Keratinocyte (primary cell): ENCODE data around the gene SLC9A3. TPM values are rescaled to one million over a fixed set of nuclear protein-coding genes. Genes with fewer than 3 reads are reported as not detected.

Experiments
- DNase-seq: peaks from one replicate; pipeline ENCODE4 v3.0.0-alpha.2; 2011; ENCODE audit warnings: low read depth, missing footprints, low spot score
- FAIRE-seq: peaks from 2 replicates; lab custom pipeline; 2011; peaks lifted over from hg19 to GRCh38; lab: Jason Lieb, UNC
- H2AFZ ChIP-seq: 2 replicates; pipeline ENCODE4 v1.6.0; 2012; ENCODE audit warnings: low read length, control low read depth, inconsistent platforms; ENCODE audit not compliant: control insufficient read depth
- H3K27ac ChIP-seq: 2 replicates; pipeline ENCODE4 v1.5.1; 2011; ENCODE audit warnings: low read length; ENCODE audit not compliant: control insufficient read depth, insufficient read depth
- H3K27me3 ChIP-seq: 3 replicates; pipeline ENCODE4 v1.6.0; 2011; ENCODE audit warnings: low read length; ENCODE audit not compliant: control insufficient read depth, insufficient read depth; ENCODE audit errors: extremely low read depth
- H3K36me3 ChIP-seq, 2 experiments: 2 replicates in 1 of 2; 3 replicates in 1 of 2; pipeline ENCODE4 v1.5.1; 2011; ENCODE audit warnings: low read length in 2 of 2, mild to moderate bottlenecking in 1 of 2; ENCODE audit not compliant: control insufficient read depth in 2 of 2, insufficient read depth in 2 of 2; ENCODE audit errors: extremely low read depth in 1 of 2
- H3K4me1 ChIP-seq: 3 replicates; pipeline ENCODE4 v1.5.1; 2011; ENCODE audit warnings: low read length; ENCODE audit not compliant: control insufficient read depth, insufficient read depth; ENCODE audit errors: extremely low read depth
- H3K4me2 ChIP-seq: 3 replicates; pipeline ENCODE4 v1.6.0; 2011; ENCODE audit warnings: low read depth, low read length; ENCODE audit not compliant: control insufficient read depth, insufficient read depth; ENCODE audit errors: extremely low read depth
- H3K4me3 ChIP-seq, 3 experiments: fragments of 200-600 bp in 1 of 3; sonication (generic) in 1 of 3; 2 replicates in 2 of 3; 3 replicates in 1 of 3; pipeline ENCODE4 v1.5.1; 2011 to 2016; ENCODE audit warnings: low read length in 3 of 3, mild to moderate bottlenecking in 3 of 3, control low read depth in 2 of 3, inconsistent platforms in 1 of 3, low read depth in 1 of 3, mixed read lengths in 1 of 3, mixed run types in 1 of 3, moderate library complexity in 1 of 3; ENCODE audit not compliant: control insufficient read depth in 2 of 3, insufficient read depth in 2 of 3; ENCODE audit errors: extremely low read depth in 1 of 3
- H3K79me2 ChIP-seq: 2 replicates; pipeline ENCODE4 v1.6.0; 2012; ENCODE audit warnings: low read length; ENCODE audit not compliant: control insufficient read depth, insufficient read depth
- H3K9ac ChIP-seq: 3 replicates; pipeline ENCODE4 v1.6.0; 2011; ENCODE audit warnings: low read length; ENCODE audit not compliant: control insufficient read depth, insufficient read depth; ENCODE audit errors: extremely low read depth
- H3K9me1 ChIP-seq: 3 replicates; pipeline ENCODE4 v1.6.0; 2011; ENCODE audit warnings: low read length; ENCODE audit not compliant: control insufficient read depth, insufficient read depth; ENCODE audit errors: extremely low read depth
- H3K9me3 ChIP-seq: 2 replicates; pipeline ENCODE4 v1.5.1; 2012; ENCODE audit warnings: low read depth, low read length; ENCODE audit not compliant: control insufficient read depth
- H4K20me1 ChIP-seq: 3 replicates; pipeline ENCODE4 v1.6.0; 2011; ENCODE audit warnings: low read length; ENCODE audit not compliant: control insufficient read depth, insufficient read depth; ENCODE audit errors: extremely low read depth
- CTCF ChIP-seq, 3 experiments: IDR thresholded peaks in 1 of 3; conservative IDR thresholded peaks in 1 of 3; optimal IDR thresholded peaks in 1 of 3; 2 replicates in 2 of 3; 3 replicates in 1 of 3; pipeline versions ENCODE3 to v1.5.1; 2011; ENCODE audit warnings: low read length in 3 of 3, mild to moderate bottlenecking in 3 of 3, moderate library complexity in 2 of 3, control low read depth in 1 of 3, inconsistent platforms in 1 of 3; ENCODE audit not compliant: insufficient read depth in 2 of 3; ENCODE audit errors: extremely low read depth in 1 of 3
- EZH2 ChIP-seq: IDR thresholded peaks from one replicate; pipeline ENCODE4 v1.6.1; 2012; ENCODE audit warnings: inconsistent platforms, mild to moderate bottlenecking, low read length, moderate library complexity
- dilution Hi-C: fragments of 300-500 bp; cut with MboI; formaldehyde crosslinking; loops from one replicate; pipeline ENCODE4 v1.7.0; 2020; ENCODE audit warnings: low sequenced_read_pairs; ENCODE audit not compliant: extremely low pct_ligation_motif_present
- polyA plus RNA-seq, 5 experiments: library from polyadenylated mRNA; depleted of rRNA in 3 of 5; stranded (reverse) in 3 of 5; stranded (forward) in 1 of 5; unstranded in 1 of 5; fragments of >200 nt; gene quantifications; 1 replicate in 1 of 5; 2 replicates in 3 of 5; 3 replicates in 1 of 5; pipeline versions ENCODE4 v1.2.1 to v1.2.3, GENCODE V29; 2011 to 2012; ENCODE audit warnings: missing spikeins in 2 of 5, low read depth in 1 of 5, low replicate concordance in 1 of 5

SLC9A3 gene
- polyA plus RNA-seq, 1 donor (not counting 4 experiments of a cell fraction or from before 2014, with no cell fraction given): 0.55 TPM

DNA sequence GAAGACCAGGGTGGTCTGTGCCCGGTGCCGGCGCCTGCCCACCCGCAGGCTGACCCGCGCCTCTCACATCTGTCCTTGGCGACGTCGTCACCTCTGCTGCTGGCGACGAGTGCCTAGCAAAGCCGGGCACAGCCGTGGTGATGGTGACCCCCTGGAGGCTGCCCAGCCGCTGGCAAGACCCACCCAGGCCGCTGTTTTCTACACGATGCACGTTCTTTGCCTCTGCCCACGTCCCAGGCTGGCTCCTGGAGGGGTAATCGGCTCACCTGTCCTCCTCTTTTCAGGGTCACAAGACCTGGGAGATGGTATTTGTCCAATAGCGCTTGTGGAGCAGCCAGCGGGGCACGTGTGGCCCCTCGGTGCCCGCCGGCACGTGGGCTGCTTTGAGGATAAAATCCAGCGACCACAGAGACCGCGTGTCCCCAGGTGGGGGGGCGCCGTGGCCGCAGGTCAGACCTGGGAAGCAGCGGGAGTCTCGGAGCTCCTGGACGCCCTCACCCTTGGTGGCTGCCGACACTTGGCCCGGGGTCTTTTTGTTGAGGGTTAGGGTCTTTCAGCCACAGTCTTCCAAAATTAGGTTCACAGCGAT, 29.5 kb downstream of the SLC9A3 start:
- no peak overlapping the region for H3K4me2 ChIP-seq
- DNase-seq (no peak), FAIRE-seq (no peak)
- H2AFZ ChIP-seq: no peak overlapping the region
- H3K4me3 ChIP-seq: no peak overlapping the region
- dilution Hi-C loops: no loop called here
- no peaks in the 10 kb centered on the region for H3K36me3 ChIP-seq
- H3K4me1 ChIP-seq: no peaks in the 10 kb centered on the region
- no peaks in the 10 kb centered on the region for H3K9me1 ChIP-seq
- H3K9me3 ChIP-seq: no peaks in the 10 kb centered on the region
- H4K20me1 ChIP-seq: no peaks in the 10 kb centered on the region
- no peaks in the 10 kb centered on the region for H3K79me2 ChIP-seq
- no peak for TF ChIP-seq CTCF (optimal IDR thresholded peaks at IDR 0.05 in 1 of 3, IDR thresholded peaks at IDR 0.05 in 1 of 3, conservative IDR thresholded peaks at IDR 0.05 in 1 of 3; ENCODE audit: extremely low read depth in 1 of 3, insufficient read depth in 2 of 3, low read length in 3 of 3)
- TF ChIP-seq EZH2: no peak
- H3K27me3 ChIP-seq: peaks cover 12% of the 10 kb centered on the region
- no peak overlapping the region for H3K9ac ChIP-seq
- no peak overlapping the region for H3K27ac ChIP-seq

DNA sequence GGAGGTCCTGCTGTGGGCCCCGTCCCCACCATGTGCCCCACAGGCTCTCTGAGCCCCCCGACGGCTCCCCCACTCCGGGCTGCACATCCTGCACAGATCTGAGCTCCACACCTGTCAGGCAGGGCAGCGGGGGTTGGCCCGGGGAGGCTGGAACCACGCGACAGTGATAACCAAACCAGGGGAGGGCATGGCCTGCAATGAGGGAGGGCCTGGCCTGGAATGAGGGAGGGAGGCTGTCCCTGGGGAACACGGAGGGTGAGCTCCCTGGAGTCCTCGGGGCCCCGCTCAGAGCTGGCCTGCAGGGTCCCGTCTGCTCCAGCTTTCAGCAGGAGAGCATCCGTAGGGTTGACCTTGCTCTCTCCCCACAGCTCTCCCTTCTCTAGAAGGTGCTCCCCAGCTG, 30.5 kb downstream of the SLC9A3 start:
- Histone ChIP-seq H3K4me2 (no peak overlapping the region), H3K4me1 (no peaks in the 10 kb centered on the region), H3K36me3 (no peaks in the 10 kb centered on the region), H3K27me3 (peaks cover 12% of the 10 kb centered on the region), H2AFZ (no peak overlapping the region), H3K9ac (no peak overlapping the region), H3K4me3 (no peak overlapping the region), H3K27ac (no peak overlapping the region), H4K20me1 (no peaks in the 10 kb centered on the region), H3K9me3 (no peaks in the 10 kb centered on the region), H3K9me1 (no peaks in the 10 kb centered on the region), H3K79me2 (no peaks in the 10 kb centered on the region)
- dilution Hi-C loops: no loop called here
- DNase-seq (no peak), FAIRE-seq (no peak)
- TF ChIP-seq CTCF (optimal IDR thresholded peaks at IDR 0.05 in 1 of 3, IDR thresholded peaks at IDR 0.05 in 1 of 3, conservative IDR thresholded peaks at IDR 0.05 in 1 of 3; ENCODE audit: extremely low read depth in 1 of 3, insufficient read depth in 2 of 3, low read length in 3 of 3) (no peak), EZH2 (no peak)
